ENCODE measurements around the gene STING1. TPM values are rescaled to one million over a fixed set of nuclear protein-coding genes. Genes with fewer than 3 reads are reported as not detected.

STING1 gene
- total and polyA plus RNA-seq, 11 donors: 20.4 to 119 (median 53.8) TPM

DNA sequence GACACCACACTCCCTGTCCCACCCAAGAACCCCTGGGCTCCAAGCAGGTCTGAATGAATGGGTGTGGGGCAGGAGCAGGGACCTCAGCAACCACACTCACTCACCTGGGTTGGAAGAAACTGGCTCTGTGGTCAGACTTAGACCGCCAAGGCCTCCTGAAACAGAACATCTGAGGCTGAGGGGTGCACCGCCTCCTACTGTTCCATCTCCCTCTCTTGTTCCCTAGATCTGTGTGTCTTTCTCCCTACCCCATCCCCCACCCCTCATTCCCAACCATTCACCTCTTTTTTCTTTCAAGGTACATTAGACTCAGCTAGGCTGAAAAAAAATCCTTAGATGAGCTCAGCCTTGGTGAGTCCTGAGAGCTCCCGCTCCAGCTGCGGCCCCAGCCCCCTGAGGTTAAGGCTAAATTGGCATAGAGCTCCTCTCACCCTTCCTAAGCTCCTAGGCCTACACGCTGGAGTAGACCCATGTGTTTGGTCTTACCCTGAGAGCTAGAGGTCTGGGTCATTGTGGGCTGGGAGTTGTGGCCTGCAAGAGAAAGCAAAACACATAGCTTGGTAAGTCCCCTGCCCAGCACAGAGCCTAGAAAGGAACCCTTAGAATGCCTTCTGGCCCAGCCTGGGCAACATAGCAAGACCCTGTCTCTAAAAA, 24.8 kb downstream of the STING1 start:
- WGBS, 4 donors: 92 to 96% (median 93%) methylated on average over 5 of the region's 5 CpGs
- H3K9me3 ChIP-seq: no peaks in the 10 kb centered on the region
- peaks cover 0 to 27% (median 4%) of the 10 kb centered on the region in 12 donors for H3K4me1 ChIP-seq
- DNase-seq: no peak
- intact Hi-C loops (cut with DNase I): no loop called here
- no peak overlapping the region for H3K27ac ChIP-seq
- no peak for ATAC-seq
- no peak for TF ChIP-seq POLR2A (IDR thresholded peaks at IDR 0.05)
- TF ChIP-seq, protein P1, sequence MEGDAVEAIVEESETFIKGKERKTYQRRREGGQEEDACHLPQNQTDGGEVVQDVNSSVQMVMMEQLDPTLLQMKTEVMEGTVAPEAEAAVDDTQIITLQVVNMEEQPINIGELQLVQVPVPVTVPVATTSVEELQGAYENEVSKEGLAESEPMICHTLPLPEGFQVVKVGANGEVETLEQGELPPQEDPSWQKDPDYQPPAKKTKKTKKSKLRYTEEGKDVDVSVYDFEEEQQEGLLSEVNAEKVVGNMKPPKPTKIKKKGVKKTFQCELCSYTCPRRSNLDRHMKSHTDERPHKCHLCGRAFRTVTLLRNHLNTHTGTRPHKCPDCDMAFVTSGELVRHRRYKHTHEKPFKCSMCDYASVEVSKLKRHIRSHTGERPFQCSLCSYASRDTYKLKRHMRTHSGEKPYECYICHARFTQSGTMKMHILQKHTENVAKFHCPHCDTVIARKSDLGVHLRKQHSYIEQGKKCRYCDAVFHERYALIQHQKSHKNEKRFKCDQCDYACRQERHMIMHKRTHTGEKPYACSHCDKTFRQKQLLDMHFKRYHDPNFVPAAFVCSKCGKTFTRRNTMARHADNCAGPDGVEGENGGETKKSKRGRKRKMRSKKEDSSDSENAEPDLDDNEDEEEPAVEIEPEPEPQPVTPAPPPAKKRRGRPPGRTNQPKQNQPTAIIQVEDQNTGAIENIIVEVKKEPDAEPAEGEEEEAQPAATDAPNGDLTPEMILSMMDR (IDR thresholded peaks at IDR 0.05): no peak
- no peak overlapping the region for H3K4me3 ChIP-seq
- H3K27me3 ChIP-seq: no peaks in the 10 kb centered on the region
- peaks cover 0 to 23% (median 6%) of the 10 kb centered on the region in 9 donors for H3K36me3 ChIP-seq

DNA sequence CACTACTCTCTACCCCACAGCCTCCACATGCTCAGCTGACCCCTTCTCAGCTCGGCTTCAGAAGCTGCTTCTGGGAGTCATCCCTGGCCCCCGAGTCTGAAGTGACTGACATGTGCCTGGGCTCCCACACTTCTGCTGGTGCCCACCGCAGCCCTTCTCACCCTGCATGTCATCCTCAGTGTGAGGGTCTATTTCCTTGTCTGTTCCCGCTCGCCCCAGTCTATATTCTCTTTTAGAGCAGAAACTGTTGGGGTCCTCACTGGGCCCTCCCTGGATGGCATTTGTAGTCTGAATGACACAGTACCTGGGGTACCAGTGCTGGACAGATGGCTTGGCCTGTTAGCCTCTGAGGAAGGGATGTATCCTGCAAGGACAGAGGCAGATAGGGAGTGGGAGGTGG, 25.3 kb downstream of the STING1 start:
- Histone ChIP-seq H3K4me3 (no peak overlapping the region), H3K4me1 (peaks cover 0 to 27% (median 4%) of the 10 kb centered on the region in 12 donors), H3K27me3 (no peaks in the 10 kb centered on the region), H3K36me3 (peaks cover 0 to 23% (median 6%) of the 10 kb centered on the region in 9 donors), H3K9me3 (no peaks in the 10 kb centered on the region), H3K27ac (no peak overlapping the region)
- ATAC-seq (no peak), DNase-seq (no peak)
- 85 to 97% (median 93%) methylated on average over 5 of the region's 5 CpGs for WGBS, 4 donors
- intact Hi-C loops (cut with DNase I): no loop called here
- no peak for TF ChIP-seq POLR2A (IDR thresholded peaks at IDR 0.05)
- TF ChIP-seq, protein P1 (IDR thresholded peaks at IDR 0.05): no peak

DNA sequence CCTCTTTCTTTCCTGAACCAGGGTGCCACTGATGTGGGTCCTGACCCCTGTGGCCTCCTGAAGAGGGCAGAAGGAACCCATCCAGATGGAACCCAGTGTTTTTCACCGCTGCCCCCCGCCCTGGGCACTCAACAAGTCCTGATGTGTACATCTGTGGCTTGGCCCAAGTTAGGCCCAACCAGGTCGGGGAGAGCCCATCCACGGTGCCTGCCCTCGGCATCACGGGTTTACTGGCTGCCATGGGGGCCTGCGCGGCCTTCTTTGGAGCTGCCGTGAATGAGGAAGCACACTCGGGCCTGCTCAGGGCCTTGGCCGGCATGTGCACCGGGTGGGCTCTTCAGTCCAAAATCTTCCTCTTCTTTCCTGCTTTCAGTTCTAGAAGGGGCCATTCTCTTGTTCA, 25.8 kb downstream of the STING1 start:
- peaks cover 0 to 27% (median 6%) of the 10 kb centered on the region in 9 donors for H3K36me3 ChIP-seq
- H3K27ac ChIP-seq: no peak overlapping the region
- no peaks in the 10 kb centered on the region for H3K27me3 ChIP-seq
- no peaks in the 10 kb centered on the region for H3K9me3 ChIP-seq
- no peak for ATAC-seq
- H3K4me1 ChIP-seq: peaks cover 0 to 27% (median 4%) of the 10 kb centered on the region in 12 donors
- no peak for TF ChIP-seq POLR2A (IDR thresholded peaks at IDR 0.05)
- TF ChIP-seq, protein P1 (IDR thresholded peaks at IDR 0.05): no peak
- no peak for DNase-seq
- intact Hi-C loops (cut with DNase I): no loop called here
- H3K4me3 ChIP-seq: no peak overlapping the region
- 92 to 95% (median 93%) methylated on average over 11 to 12 of the region's 12 CpGs for WGBS, 4 donors

DNA sequence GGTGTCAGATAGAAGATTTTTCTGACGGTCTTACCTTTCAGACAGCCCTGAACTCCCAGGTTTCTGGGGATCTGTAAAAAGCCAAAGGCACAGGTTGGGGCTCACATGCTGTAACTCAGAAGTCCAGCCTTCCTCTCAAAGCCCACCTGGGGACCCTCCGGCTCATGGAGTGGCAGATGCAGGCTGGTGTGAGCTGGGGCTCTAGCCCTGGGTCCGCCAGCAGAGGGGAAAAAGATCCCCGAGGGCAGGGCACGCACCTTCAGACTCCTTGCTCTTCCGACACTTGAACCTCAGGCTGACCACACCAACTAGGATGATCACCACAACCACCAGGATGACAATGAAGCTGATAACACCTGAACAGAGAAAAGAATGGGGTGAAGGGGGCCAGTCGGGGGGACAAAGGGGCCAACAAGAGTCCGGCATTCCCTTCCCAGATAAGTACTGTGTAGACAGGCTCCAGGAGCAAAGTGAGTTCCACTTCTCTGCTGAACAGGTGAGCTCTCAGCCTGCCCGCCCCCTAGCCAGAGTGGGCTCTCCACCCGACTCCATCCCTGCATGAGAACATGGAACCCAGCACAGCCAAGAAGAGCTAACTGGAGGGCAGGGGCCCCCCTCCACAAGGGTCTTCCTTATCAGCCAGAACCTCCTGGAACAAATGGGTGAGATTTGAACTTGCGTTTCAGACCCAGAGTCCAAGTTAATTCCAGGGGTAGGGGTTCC, 27.8 kb downstream of the STING1 start:
- ATAC-seq: no peak
- TF ChIP-seq POLR2A (IDR thresholded peaks at IDR 0.05): no peak
- TF ChIP-seq, protein P1 (IDR thresholded peaks at IDR 0.05): no peak
- intact Hi-C loops (cut with DNase I): no loop called here
- Histone ChIP-seq H3K9me3 (no peaks in the 10 kb centered on the region), H3K4me3 (no peak overlapping the region), H3K36me3 (peaks cover 0 to 42% (median 10%) of the 10 kb centered on the region in 9 donors), H3K27me3 (no peaks in the 10 kb centered on the region), H3K4me1 (peaks cover 0 to 23% (median 3%) of the 10 kb centered on the region in 12 donors), H3K27ac (no peak overlapping the region)
- no peak for DNase-seq
- 89 to 93% (median 90%) methylated on average over 9 to 11 of the region's 11 CpGs for WGBS, 4 donors

Data from heart left ventricle (tissue), 16 donors.